ENCODE results near the gene SH2D3A. TPM values are rescaled to one million over a fixed set of nuclear protein-coding genes. Genes with fewer than 3 reads are reported as not detected.

The SH2D3A gene
- total and polyA plus RNA-seq, 2 of the 4 experiments (the other 2 are of a cell fraction) = under 0.01 to 0.09 TPM

- no peak for TF ChIP-seq ELK1 (IDR thresholded peaks at IDR 0.05; ENCODE audit: borderline replicate concordance, low read depth, low read length)
- TF ChIP-seq CEBPB (IDR thresholded peaks at IDR 0.05; ENCODE audit: low read depth, low read length) = no peak
- TF ChIP-seq MAZ (IDR thresholded peaks at IDR 0.05; ENCODE audit: borderline replicate concordance, low read depth, low read length) = no peak
- no peak for TF ChIP-seq RFX5 (IDR thresholded peaks at IDR 0.05; ENCODE audit: low read depth, low read length)
- no peak for TF ChIP-seq NFE2L2 (IDR thresholded peaks at IDR 0.05; ENCODE audit: low read depth, low read length)
- no peak for TF ChIP-seq SMC3 (IDR thresholded peaks at IDR 0.05; ENCODE audit: low read depth, low read length)
Observed at GRCh38 chr19:6712692-6713670, 54.3 kb downstream of the SH2D3A start (continued).

Data from IMR-90 (cell line).